ENCODE measurements around the gene TOMM20L. TPM values are rescaled to one million over a fixed set of nuclear protein-coding genes. Genes with fewer than 3 reads are reported as not detected.
"Not testable (repeated sequence)": the region's sequence is repeated elsewhere in the genome, so short reads cannot be mapped to it uniquely, and the experiment has no call there.

Gene TOMM20L
- not detected for total RNA-seq

DNA sequence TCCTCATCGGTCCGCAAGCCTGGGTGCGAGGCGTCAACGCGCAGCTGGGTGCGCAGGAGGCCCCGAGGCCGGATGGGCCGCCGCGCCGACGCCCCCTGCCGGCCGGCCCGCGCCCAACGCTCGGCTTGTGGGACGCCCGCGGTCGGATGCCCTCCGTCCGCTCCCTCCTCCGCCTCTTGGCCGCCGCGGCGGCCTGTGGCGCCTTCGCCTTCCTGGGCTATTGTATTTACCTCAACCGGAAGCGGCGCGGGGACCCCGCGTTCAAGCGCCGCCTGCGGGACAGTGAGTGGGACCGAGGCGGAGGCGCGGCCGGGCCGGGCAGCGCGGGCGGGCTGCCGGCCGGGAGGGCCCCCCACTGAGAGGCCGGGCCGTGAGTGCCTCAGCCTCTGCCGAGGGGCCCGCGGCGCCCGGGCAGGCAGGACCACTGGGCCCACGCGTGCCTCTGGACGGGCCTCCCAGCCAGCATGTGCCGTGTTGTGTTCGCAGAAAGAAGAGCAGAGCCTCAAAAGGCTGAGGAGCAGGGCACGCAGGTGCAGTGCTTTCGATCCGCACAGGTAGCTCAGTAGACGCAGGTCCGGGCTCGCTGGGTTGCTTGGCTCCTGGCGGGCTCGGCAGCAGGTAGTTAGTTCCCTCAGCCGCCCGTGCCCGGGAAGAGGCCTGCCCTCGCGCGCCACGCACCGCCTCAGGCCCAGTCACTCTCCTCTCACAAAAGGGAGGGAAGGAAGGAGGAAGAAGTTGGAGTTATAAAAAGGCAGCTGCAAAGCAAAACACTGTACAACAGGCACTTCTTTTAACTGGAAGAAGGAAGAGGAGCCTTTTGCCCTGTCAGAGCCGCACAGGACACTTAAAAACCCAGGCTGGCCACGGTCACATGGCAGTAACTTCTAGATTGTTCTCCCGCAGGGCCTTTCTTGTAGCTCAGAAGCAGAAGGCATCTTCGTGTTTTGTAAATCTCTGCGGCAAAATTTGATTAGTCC is at the start of gene TOMM20L:
TOMM20L (plus strand) TSS at position 119 of the 977 bp plus-strand sequence; CDS start at position 147, 28 bp downstream.
- DNase-seq (ENCODE audit: low spot score in 2 of 2) = peak; percentile 81 to 82
- peak; percentile 89 to 95 for ATAC-seq
- Mint-ChIP-seq H3K9me3 (no peaks in the 10 kb centered on the region), H3K27ac (peak within 1 kb of the TSS in 1 of 2 donors; percentile 39), H3K36me3 (peaks cover 4 to 5% of the 10 kb centered on the region in 2 donors)

DNA sequence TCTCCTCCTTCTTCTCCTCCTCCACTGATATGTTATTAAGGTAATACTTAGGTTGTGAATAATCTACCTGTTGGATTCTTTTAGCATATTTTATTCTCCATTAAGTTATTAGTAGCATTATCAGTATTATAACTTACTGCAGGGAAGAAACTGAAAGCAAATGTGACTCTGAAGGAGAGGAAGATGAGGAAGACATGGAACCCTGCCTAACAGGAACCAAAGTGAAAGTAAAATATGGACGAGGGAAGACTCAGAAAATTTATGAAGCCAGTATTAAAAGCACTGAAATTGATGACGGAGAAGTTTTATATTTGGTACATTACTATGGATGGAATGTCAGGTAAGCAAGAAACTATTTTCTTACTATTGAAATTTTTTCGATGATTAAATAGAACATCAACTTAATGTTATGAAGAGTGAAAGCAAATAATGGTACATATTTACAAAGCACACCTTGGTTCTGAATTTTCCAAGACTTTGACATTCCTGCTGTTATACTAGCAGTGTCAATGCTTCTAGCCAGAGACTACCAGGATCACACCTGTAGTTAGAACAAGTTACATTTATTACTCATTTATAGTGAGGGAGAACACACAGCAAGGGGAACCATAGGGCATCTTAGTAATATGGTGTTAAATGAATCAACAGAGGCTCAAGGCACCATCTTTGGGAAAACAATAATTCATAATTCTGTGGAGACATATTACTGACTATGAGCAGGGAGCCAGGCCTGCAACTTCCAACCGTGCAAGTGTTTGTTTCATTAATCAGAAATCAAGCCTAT is 42.0 kb upstream of the TOMM20L start:
- DNase-seq (ENCODE audit: low spot score in 2 of 2) (no peak), ATAC-seq (peak; percentile 66 to 86)
- H3K36me3 Mint-ChIP-seq = peaks cover 21 to 25% of the 10 kb centered on the region in 2 donors
- no peaks in the 10 kb centered on the region for H3K9me3 Mint-ChIP-seq
- peak overlapping the region; percentile 69 to 88 for H3K27ac Mint-ChIP-seq

DNA sequence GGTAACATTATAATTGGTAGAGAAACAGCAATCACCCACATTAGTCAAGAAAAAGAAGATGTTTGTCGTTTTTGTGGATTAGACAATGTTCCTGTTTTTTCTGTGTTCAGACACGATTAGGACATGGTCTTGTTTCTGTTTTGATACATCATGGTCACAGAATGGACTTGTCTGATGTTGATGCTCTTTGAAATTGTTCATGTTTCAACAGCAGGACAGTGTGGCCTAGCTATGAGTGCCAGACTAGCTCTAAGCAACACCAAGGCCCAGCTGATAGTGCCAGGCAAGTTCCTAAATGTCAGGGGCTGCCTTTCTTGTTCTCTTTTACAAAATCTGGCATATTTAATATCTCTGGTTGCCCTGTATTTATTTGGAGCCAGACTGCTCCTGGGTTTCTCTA is 40.9 kb upstream of the TOMM20L start:
- DNase-seq (ENCODE audit: low spot score in 2 of 2) (no peak), ATAC-seq (no peak)
- Mint-ChIP-seq H3K27ac (peak overlapping the region; percentile 22 to 88), H3K9me3 (no peaks in the 10 kb centered on the region), H3K36me3 (peaks cover 21 to 25% of the 10 kb centered on the region in 2 donors)

DNA sequence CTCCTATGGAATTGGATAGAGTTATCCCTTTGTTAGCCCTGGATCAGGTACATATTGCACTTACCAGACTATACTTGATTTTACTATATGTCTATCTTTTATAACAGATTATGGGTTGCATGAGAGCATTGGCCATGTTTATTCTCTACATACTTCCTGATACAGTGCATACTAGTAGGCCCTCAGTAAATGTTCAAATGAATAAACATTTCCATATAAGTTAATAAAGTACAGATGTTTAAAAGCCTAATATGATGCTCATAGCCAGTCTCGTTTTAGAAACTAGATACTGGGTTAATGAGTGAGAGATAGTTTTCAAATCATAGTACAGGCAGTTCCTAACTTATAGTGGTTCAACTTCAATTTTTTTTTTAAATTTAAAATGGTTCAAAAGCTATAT is 39.5 kb upstream of the TOMM20L start:
- Mint-ChIP-seq H3K9me3 (no peaks in the 10 kb centered on the region), H3K27ac (no peak overlapping the region), H3K36me3 (peaks cover 20 to 21% of the 10 kb centered on the region in 2 donors)
- ATAC-seq (no peak), DNase-seq (ENCODE audit: low spot score in 2 of 2) (no peak)

DNA sequence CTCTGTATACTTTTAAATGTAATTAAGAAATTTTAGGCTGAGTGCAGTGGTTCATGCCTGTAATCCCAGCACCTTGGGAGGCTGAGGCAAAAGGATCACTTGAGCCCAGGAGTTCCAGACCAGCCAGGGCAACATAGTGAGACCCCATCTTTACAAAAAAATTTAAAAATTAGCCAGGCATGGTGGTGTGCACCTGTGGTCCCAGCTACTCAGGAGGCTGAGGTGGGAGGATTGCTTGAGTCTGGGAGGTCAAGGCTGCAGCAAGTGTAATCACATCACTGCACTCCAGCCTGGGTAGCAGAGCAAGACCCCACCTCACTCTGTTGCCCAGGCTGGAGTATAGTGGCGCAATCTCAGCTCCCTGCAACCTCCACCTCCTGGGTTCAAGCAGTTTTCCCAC is 33.5 kb upstream of the TOMM20L start:
- not testable (repeated sequence) for H3K36me3 Mint-ChIP-seq; ATAC-seq; H3K27ac Mint-ChIP-seq; H3K9me3 Mint-ChIP-seq; DNase-seq (ENCODE audit: low spot score in 2 of 2)

DNA sequence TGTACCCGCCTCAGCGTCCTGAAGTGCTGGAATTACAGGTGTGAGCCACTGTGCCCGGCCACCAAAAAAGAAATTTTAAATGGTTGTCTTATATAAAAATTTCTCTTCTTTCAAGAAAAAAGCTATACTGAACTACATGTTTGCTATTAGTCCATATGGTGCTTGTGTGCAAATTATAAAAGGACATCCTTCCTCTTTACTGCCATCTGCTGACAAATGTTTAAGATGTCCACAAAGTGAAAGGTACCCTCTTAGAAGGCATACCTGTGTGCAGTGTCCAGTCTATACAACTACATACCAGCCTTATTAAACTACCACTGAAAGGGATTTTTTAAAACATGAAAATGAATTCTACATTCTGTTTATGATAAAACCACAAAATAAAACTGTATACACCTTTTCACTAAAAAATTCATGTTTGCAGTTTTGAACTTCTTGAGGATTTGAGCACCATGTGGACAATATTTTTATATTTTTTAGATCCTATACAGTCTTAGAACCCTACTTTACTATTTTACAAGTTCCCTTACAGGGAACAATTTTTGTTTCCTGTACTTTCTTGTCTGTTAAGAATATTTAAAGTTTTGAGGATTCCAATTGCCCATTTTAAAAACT is 32.8 kb upstream of the TOMM20L start:
- ATAC-seq (peak in 1 of 2 donors; percentile 39), DNase-seq (ENCODE audit: low spot score in 2 of 2) (no peak)
- Mint-ChIP-seq H3K36me3 (peaks cover 2 to 15% of the 10 kb centered on the region in 2 donors), H3K27ac (no peak overlapping the region), H3K9me3 (no peaks in the 10 kb centered on the region)

DNA sequence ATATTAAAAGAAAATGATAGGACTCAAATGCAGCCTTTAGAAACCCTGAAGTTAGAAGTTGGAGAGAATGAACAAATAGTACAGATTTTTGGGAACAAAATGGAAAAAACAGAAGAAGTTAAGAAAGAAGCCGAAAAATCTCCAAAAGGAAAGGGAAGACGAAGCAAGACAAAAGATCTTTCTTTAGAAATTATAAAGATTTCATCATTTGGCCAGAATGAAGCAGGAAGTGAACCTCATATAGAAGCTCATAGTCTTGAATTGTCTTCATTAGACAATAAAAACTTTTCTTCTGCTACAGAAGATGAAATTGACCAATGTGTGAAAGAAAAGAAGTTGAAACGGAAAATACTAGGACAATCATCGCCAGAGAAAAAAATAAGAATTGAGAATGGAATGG is 31.4 kb upstream of the TOMM20L start:
- Mint-ChIP-seq H3K9me3 (no peaks in the 10 kb centered on the region), H3K36me3 (peaks cover 5 to 19% of the 10 kb centered on the region in 2 donors), H3K27ac (peak overlapping the region in 1 of 2 donors; percentile 17)
- DNase-seq (ENCODE audit: low spot score in 2 of 2) (no peak), ATAC-seq (no peak)

DNA sequence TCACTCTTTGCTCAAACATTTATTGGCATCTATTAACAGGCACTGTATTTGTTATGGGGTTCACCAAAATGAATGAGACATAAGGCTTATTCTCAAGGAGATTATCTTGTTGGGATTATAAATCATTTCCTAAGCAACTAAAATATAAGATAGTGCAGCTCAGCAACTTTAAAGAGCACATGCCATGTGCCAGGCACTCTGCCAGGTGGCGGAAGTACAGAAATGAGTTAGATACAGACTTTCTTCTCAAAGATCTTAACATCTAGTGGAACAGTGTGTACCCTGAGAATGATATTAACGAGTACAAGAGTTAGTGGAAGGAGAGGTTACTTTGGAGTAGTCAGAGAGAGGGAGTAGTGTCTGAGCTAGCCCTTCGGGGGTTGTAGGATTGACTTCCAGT is 28.4 kb upstream of the TOMM20L start:
- DNase-seq (ENCODE audit: low spot score in 2 of 2) (no peak), ATAC-seq (no peak)
- peaks cover 9 to 19% of the 10 kb centered on the region in 2 donors for H3K36me3 Mint-ChIP-seq
- H3K27ac Mint-ChIP-seq = no peak overlapping the region
- no peaks in the 10 kb centered on the region for H3K9me3 Mint-ChIP-seq

DNA sequence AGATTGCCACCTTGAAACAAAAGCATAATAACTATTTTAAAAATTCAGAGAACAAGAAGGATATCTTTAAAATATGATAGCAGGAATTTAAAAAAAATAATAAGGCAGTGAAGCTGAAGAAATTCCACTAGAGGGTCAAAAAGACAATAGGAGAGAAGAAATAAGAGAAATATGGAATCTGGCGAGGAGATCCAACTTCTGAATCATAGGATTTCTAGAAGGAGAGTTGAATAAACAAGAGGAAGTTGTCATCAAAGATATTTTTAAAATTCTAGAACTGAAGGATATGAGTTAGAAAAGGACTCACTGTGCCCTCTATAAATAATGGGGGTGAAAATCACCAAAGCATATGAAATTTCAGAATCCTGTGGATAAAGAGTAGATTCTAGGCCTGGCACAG is 26.8 kb upstream of the TOMM20L start:
- no peak for DNase-seq (ENCODE audit: low spot score in 2 of 2)
- Mint-ChIP-seq H3K27ac (peak overlapping the region in 1 of 2 donors; percentile 6), H3K9me3 (no peaks in the 10 kb centered on the region), H3K36me3 (peaks cover 9 to 19% of the 10 kb centered on the region in 2 donors)
- no peak for ATAC-seq

DNA sequence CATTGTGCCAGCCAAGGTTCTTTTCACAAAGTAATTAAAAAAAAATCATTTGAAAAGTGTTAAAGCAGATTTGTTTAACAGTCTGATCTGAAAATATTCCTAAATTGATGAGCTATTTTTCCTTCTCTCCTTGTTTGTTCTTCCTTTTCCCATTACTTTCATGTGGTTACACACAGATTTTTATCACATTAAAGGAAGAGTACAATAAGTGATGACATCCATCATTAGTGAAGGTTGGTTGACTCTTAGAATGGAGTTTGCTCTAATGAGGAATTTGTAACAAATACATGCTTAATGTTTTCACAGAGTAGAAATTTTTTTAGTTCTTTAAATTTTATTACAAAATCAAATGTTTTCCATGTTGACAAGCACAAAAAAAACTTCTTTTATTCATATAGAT is 18.9 kb upstream of the TOMM20L start:
- peaks cover 10 to 11% of the 10 kb centered on the region in 2 donors for H3K36me3 Mint-ChIP-seq
- no peaks in the 10 kb centered on the region for H3K9me3 Mint-ChIP-seq
- DNase-seq (ENCODE audit: low spot score in 2 of 2) (no peak), ATAC-seq (no peak)
- no peak overlapping the region for H3K27ac Mint-ChIP-seq

DNA sequence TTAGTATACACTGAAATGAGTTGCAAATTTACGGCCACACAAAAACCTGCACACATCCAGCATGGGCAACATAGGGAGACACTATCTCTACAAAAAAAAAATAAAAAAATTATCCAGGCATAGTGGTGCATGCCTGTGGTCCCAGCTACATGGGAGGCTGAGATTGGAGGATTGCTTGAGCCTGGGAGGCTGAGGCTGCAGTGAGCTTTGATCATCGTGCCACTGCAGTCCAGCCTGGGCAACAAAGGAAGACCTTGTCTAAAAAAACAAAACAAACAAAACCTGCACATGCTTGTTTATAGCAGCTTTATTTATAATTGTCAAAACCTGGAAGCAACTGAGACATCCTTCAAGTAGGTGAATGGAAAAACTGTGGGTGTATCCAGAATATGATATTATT is 4.9 kb upstream of the TOMM20L start:
- DNase-seq (ENCODE audit: low spot score in 2 of 2) (no peak), ATAC-seq (no peak)
- Mint-ChIP-seq H3K9me3 (no peaks in the 10 kb centered on the region), H3K27ac (no peak overlapping the region), H3K36me3 (no peaks in the 10 kb centered on the region)

DNA sequence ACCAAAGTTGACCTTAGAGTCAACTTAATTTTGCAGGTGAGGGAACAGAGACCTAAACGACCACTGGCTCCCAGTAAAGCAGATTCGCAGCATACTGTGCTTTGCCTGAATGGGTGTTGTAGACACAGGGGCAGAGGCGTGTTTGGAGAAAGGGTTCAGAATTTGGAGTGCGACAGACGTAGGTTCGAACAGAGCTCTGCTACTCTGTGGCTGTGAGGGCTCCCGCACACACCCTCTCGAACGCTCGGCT is 243 bp upstream of the TOMM20L start:
- H3K9me3 Mint-ChIP-seq = no peaks in the 10 kb centered on the region
- DNase-seq (ENCODE audit: low spot score in 2 of 2) = no peak
- peaks cover 4 to 5% of the 10 kb centered on the region in 2 donors for H3K36me3 Mint-ChIP-seq
- no peak for ATAC-seq
- H3K27ac Mint-ChIP-seq = no peak overlapping the region

DNA sequence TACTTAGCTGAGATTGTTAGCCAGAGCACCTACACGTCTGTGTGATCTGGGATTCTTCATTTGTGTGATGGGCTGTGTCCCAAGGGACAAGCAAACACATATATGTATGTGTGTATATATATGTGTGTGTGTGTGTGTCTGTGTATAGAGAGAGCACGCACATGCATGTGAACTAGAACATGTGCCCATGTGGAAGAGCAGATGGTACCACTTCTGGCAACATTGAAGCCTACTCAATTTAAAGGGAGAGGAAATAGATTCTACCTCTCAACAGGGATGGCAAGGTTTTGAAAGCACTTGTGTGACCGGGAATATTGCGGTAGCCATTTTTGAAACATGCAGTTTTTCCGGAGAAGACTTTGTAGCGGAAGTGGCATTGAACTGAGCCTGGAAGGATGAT is 1.4 kb downstream of the TOMM20L start:
- Mint-ChIP-seq H3K9me3 (no peaks in the 10 kb centered on the region), H3K27ac (no peak overlapping the region), H3K36me3 (peaks cover 4 to 5% of the 10 kb centered on the region in 2 donors)
- ATAC-seq (no peak), DNase-seq (ENCODE audit: low spot score in 2 of 2) (no peak)

DNA sequence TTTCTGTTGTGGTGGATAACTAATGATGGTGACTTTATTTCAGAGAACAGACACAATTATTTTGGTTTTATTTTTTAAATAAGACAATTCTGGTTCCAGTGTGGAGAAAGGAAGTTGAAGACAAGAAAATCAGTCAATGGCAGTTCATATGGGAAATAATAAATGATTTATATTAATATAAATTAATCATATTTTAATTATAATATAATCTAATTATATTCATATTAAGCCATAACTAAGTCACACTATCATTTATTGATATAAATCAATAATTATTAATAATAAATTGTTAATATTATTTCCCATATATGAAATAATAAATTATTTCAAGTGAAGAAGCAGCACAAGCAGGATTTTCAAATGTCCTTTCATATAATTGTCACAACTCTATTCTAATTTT is 2.8 kb downstream of the TOMM20L start:
- peaks cover 4 to 5% of the 10 kb centered on the region in 2 donors for H3K36me3 Mint-ChIP-seq
- no peak for ATAC-seq
- H3K9me3 Mint-ChIP-seq = no peaks in the 10 kb centered on the region
- no peak overlapping the region for H3K27ac Mint-ChIP-seq
- no peak for DNase-seq (ENCODE audit: low spot score in 2 of 2)

DNA sequence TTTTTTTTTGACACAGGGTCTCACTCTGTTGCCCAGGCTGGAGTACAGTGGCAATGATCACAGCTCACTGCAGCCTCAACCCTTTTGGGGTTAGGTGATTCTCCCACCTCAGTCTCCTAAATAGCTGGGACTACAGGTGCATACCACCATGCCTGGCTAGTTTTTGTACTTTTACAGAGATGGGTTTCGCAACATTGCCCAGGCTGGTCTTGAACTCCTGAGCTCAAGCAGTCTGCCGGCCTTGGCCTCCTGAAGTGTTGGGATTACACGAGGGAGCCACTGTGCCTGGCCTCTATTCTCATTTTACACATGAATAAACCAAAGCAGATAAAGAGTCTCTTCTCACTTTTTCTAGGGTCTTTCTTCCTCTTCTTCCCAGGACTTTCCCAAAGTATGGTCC is 3.2 kb downstream of the TOMM20L start:
- DNase-seq (ENCODE audit: low spot score in 2 of 2) (no peak), ATAC-seq (no peak)
- no peak overlapping the region for H3K27ac Mint-ChIP-seq
- peaks cover 4 to 5% of the 10 kb centered on the region in 2 donors for H3K36me3 Mint-ChIP-seq
- no peaks in the 10 kb centered on the region for H3K9me3 Mint-ChIP-seq

DNA sequence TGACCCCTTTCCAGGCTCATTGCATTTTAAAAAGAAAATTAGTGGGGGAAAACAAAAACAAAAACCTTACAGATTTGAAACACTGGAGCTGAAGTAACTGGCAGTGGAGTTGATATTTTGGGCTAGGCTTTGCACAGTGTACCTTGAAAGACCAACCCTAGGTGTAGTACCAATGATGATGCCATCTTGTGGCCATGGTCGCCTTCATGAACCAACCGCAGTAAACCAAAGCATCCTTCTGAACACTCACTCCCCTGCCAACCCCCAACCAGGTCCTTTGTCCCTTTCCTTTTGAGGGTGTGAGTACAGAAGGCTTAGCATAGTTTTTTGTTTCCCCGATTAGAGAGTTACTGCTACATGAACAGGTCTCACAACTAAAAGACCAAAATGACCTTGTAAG is 5.9 kb downstream of the TOMM20L start:
- ATAC-seq (peak in 1 of 2 donors; percentile 44), DNase-seq (ENCODE audit: low spot score in 2 of 2) (no peak)
- H3K27ac Mint-ChIP-seq = no peak overlapping the region

DNA sequence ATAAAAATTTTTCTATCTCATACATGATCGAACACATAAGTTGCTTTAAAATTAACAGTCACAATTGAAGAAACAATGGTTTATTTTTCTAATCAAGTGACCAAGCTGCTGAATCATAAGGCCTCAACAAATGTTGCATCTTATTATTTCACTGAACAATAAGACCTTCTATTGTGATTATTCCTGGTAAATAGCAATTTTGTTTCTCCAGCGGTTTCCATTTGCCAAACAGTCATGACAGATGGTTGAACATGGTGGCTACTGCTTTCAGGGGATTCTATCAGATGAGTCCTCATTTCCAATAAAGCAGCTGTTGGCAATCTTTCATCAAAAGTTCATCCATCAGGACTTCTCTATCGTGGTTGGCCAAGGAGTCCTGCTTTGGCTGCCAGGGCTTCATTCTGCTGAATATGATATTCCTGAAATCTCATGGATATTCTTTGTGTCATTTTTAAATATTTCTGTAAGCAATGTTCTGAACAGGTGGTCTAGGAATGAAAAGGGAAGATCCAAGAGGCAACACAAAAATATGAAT is 13.0 kb downstream of the TOMM20L start:
- ATAC-seq (no peak), DNase-seq (ENCODE audit: low spot score in 2 of 2) (no peak)
- Mint-ChIP-seq H3K36me3 (peaks cover 0 to 16% of the 10 kb centered on the region in 2 donors), H3K27ac (no peak overlapping the region), H3K9me3 (no peaks in the 10 kb centered on the region)

More for the DNA sequence above, 5.9 kb downstream of the TOMM20L start:
- Mint-ChIP-seq H3K36me3 (no peaks in the 10 kb centered on the region), H3K9me3 (no peaks in the 10 kb centered on the region)

Data from activated naive CD4-positive, alpha-beta T cell treated with anti-CD3 and anti-CD28 coated beads, Interleukin-2, amount 50 U/mL, for 72 hours (primary cell).